ENCODE measurements around the gene ZNF629. TPM values are rescaled to one million over a fixed set of nuclear protein-coding genes. Genes with fewer than 3 reads are reported as not detected.

Gene ZNF629
- total and polyA plus RNA-seq, 3 donors from 2014 or later: 11.2 to 21.9 (median 19.4) TPM

DNA sequence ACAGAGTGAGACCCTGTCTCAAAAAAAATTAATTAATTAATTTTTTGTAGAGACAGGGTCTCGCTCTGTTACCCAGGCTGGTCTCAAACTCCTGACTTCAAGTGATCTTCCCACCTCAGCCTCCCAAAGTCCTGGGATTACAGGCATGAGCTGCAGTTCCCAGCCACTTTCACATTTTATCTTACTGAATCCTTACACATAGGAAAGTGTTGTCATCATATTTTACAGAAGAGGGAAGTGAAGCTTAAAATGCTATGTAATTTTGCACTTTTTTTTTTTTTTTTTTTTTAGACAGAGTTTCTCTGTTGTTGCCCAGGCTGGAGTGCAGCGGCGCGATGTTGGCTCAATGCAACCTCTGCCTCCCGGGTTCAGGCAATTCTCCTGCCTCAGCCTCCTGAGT lies 21.1 kb upstream of the ZNF629 start:
- H3K27ac ChIP-seq: no peak overlapping the region
- intact Hi-C loops (cut with DNase I; ENCODE audit: low total_unique reads): no loop called here
- H3K9me3 ChIP-seq: no peaks in the 10 kb centered on the region
- 92% methylated on average over 5 of the region's 5 CpGs for WGBS, 2 donors
- no peak overlapping the region for H3K4me3 ChIP-seq
- H3K27me3 ChIP-seq: no peaks in the 10 kb centered on the region
- no peak for DNase-seq
- peaks cover 4% of the 10 kb centered on the region for H3K4me1 ChIP-seq
- TF ChIP-seq POLR2A (IDR thresholded peaks at IDR 0.05): no peak
- TF ChIP-seq, protein P1, sequence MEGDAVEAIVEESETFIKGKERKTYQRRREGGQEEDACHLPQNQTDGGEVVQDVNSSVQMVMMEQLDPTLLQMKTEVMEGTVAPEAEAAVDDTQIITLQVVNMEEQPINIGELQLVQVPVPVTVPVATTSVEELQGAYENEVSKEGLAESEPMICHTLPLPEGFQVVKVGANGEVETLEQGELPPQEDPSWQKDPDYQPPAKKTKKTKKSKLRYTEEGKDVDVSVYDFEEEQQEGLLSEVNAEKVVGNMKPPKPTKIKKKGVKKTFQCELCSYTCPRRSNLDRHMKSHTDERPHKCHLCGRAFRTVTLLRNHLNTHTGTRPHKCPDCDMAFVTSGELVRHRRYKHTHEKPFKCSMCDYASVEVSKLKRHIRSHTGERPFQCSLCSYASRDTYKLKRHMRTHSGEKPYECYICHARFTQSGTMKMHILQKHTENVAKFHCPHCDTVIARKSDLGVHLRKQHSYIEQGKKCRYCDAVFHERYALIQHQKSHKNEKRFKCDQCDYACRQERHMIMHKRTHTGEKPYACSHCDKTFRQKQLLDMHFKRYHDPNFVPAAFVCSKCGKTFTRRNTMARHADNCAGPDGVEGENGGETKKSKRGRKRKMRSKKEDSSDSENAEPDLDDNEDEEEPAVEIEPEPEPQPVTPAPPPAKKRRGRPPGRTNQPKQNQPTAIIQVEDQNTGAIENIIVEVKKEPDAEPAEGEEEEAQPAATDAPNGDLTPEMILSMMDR (IDR thresholded peaks at IDR 0.05): no peak
- H3K36me3 ChIP-seq (ENCODE audit: low read depth, missing control alignments): no peaks in the 10 kb centered on the region

- Histone ChIP-seq H3K27ac (peak overlapping the region; percentile 84 to 89), H3K36me3 (ENCODE audit: low read depth, missing control alignments) (no peaks in the 10 kb centered on the region), H3K4me1 (peaks cover 4% of the 10 kb centered on the region), H3K9me3 (no peaks in the 10 kb centered on the region), H3K4me3 (peak overlapping the region; percentile 61 to 90), H3K27me3 (no peaks in the 10 kb centered on the region)
- TF ChIP-seq, protein P1 (IDR thresholded peaks at IDR 0.05): no peak
- TF ChIP-seq POLR2A (IDR thresholded peaks at IDR 0.05): peak; percentile 52
- DNase-seq: peak; percentile 91
- intact Hi-C loops (cut with DNase I; ENCODE audit: low total_unique reads): no loop called here
- WGBS, 2 donors: 0 to 2% methylated on average over 19 to 54 of the region's 62 CpGs
Measured at GRCh38 chr16:30805370-30806169, 18.6 kb upstream of the ZNF629 start.

- DNase-seq: no peak
- TF ChIP-seq, protein P1 (IDR thresholded peaks at IDR 0.05): no peak
- TF ChIP-seq POLR2A (IDR thresholded peaks at IDR 0.05): no peak
- H3K9me3 ChIP-seq: no peaks in the 10 kb centered on the region
- H3K36me3 ChIP-seq (ENCODE audit: low read depth, missing control alignments): no peaks in the 10 kb centered on the region
- peak overlapping the region; percentile 61 to 90 for H3K4me3 ChIP-seq
- H3K27me3 ChIP-seq: no peaks in the 10 kb centered on the region
- intact Hi-C loops (cut with DNase I; ENCODE audit: low total_unique reads): no loop called here
- H3K27ac ChIP-seq: peak overlapping the region in 1 of 2 donors; percentile 84
- 20 to 22% methylated on average over 8 of the region's 8 CpGs for WGBS, 2 donors
- peaks cover 4% of the 10 kb centered on the region for H3K4me1 ChIP-seq
Measured at GRCh38 chr16:30805056-30805369, 18.0 kb upstream of the ZNF629 start.

DNA sequence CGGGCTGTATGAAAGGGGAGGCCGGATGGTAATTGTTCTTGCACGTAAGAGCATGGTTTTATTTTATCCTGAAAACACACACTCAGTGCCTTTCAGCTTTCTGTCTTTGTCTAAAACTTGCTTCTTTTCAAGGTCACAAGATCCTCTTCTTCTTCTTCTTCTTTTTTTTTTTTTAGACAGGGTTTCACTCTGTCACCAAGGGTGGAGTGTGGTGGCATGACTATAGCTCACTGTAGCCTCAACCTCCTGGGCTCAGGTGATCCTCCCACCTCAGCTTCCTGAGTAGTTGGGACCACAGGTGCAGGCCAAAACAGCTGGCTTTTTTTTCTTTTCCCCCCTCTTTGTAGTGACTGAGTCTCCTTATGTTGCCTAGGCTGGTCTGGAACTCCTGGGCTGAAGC lies 15.9 kb upstream of the ZNF629 start:
- no peak for DNase-seq
- TF ChIP-seq POLR2A (IDR thresholded peaks at IDR 0.05): no peak
- TF ChIP-seq, protein P1 (IDR thresholded peaks at IDR 0.05): no peak
- WGBS, 2 donors: 32 to 67% methylated on average over 3 of the region's 3 CpGs
- intact Hi-C loops (cut with DNase I; ENCODE audit: low total_unique reads): no loop called here
- peak overlapping the region in 1 of 2 donors; percentile 45 for H3K27ac ChIP-seq
- peaks cover 4% of the 10 kb centered on the region for H3K4me1 ChIP-seq
- no peaks in the 10 kb centered on the region for H3K36me3 ChIP-seq (ENCODE audit: low read depth, missing control alignments)
- no peak overlapping the region for H3K4me3 ChIP-seq
- H3K27me3 ChIP-seq: no peaks in the 10 kb centered on the region
- no peaks in the 10 kb centered on the region for H3K9me3 ChIP-seq
